ENCODE results near the gene CAMSAP2. TPM values are rescaled to one million over a fixed set of nuclear protein-coding genes. Genes with fewer than 3 reads are reported as not detected.
A peak's percentile ranks its signal among the peaks of the same experiment; 100 is the strongest.

CAMSAP2 gene
- total RNA-seq, 2 donors from 2014 or later: 22.1 to 22.2 TPM

DNA sequence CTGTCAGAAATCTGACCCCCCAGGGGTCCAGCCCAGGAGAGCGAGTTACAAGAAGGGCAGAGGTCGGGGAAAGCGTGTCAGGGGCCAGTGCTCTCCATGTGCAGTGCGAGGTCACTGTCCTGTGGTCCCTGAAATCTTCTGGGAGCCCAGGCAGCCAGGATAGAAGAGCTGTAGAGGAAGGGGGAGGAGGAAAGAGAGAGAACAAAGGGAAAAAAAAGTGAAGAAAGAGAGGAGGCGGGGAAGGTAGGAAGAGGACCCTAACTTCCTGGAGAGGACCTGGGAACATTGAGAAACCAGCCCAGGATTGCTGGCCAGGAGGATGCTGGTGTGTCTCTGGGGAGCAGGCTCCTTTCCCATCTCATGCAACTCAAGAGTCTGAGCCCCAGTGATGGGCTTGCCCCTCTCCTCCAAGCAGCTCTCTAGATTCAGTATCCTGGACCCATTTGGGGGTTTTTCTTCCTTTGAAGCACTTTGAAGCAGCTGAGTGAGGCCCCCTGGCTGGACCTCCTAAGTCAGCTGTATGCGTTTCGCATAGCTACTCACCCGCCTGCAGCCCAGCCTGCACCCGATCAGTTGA is 149.2 kb downstream of the CAMSAP2 start:
- 81 to 100% methylated on average over 2 to 9 of the region's 9 CpGs for WGBS, 2 experiments (ENCODE audit: insufficient coverage in 1 of 2, insufficient read length in 1 of 2)
- Histone ChIP-seq H3K9me3 (ENCODE audit: control insufficient read depth, low read length) (no peaks in the 10 kb centered on the region), H3K27me3 (ENCODE audit: control insufficient read depth, insufficient read depth, low read length, poor library complexity, severe bottlenecking) (no peaks in the 10 kb centered on the region), H3K9ac (ENCODE audit: extremely low read depth, low read length, poor library complexity, severe bottlenecking) (no peak overlapping the region), H3K36me3 (ENCODE audit: control insufficient read depth, insufficient read depth, low read length) (no peaks in the 10 kb centered on the region), H3K27ac (ENCODE audit: low read depth, low read length) (no peak overlapping the region), H3K4me3 (ENCODE audit: low read length) (no peak overlapping the region), H3K4me1 (ENCODE audit: control insufficient read depth, insufficient read depth, low read length) (peaks cover 12% of the 10 kb centered on the region)
- no peak for DNase-seq
- Mint-ChIP-seq H3K27me3 (ENCODE audit: insufficient read depth) (peaks cover 3% of the 10 kb centered on the region), H3K9me3 (no peaks in the 10 kb centered on the region), H3K27ac (no peak overlapping the region), H3K4me3 (no peak overlapping the region), H3K36me3 (ENCODE audit: low read depth) (no peaks in the 10 kb centered on the region), H3K4me1 (peaks cover 46% of the 10 kb centered on the region)
- TF ChIP-seq, protein P1, sequence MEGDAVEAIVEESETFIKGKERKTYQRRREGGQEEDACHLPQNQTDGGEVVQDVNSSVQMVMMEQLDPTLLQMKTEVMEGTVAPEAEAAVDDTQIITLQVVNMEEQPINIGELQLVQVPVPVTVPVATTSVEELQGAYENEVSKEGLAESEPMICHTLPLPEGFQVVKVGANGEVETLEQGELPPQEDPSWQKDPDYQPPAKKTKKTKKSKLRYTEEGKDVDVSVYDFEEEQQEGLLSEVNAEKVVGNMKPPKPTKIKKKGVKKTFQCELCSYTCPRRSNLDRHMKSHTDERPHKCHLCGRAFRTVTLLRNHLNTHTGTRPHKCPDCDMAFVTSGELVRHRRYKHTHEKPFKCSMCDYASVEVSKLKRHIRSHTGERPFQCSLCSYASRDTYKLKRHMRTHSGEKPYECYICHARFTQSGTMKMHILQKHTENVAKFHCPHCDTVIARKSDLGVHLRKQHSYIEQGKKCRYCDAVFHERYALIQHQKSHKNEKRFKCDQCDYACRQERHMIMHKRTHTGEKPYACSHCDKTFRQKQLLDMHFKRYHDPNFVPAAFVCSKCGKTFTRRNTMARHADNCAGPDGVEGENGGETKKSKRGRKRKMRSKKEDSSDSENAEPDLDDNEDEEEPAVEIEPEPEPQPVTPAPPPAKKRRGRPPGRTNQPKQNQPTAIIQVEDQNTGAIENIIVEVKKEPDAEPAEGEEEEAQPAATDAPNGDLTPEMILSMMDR (conservative IDR thresholded peaks at IDR 0.05): no peak

DNA sequence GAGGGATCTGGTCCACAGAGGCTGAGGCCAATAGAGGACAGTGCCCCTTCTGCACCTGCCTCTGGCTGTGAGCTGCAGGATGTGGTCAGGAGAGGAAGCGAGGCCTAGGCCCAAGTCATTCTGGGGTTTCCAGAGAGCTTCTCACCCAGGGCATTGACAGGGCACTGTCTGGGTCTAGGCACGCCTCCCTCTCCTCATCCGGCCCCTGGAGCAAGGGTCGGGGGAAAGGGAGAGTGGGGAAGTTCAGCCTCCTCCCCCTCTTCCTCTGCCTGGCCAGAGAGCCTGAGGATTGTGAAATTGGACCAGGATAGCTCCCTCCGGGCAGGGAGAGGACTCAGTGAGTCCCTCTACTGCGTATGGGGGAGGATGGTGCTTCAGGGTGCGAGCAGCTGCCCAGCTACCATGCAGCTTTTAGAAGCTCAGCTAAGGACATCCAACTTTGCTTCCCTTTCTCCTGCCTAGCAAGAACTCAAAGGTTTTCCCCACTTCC is 149.7 kb downstream of the CAMSAP2 start:
- H3K4me3 Mint-ChIP-seq: no peak overlapping the region
- whole genome bisulfite sequencing, 2 experiments (ENCODE audit: insufficient coverage in 1 of 2, insufficient read length in 1 of 2): 80 to 83% methylated on average over 1 to 7 of the region's 7 CpGs
- no peak overlapping the region for H3K4me3 ChIP-seq (ENCODE audit: low read length)

DNA sequence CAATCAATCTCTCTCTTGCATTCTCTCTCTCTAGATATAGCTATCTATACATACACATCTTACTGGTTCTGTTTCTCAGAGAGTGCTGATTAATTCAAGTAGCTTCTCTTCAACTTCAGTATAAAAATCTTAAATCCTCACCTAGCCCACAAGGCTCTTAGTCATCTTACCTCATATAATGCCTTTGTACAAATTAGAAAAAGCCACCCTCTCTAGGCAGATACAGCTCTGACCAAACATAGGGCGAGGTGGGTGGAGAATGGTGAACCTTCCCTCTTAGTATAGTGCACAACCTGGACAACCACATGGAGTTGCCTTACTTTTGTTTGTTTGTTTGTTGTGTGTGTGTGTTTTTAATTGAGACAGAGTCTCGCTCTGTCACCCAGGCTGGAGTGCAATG is 150.9 kb downstream of the CAMSAP2 start:
- Histone ChIP-seq H3K36me3 (ENCODE audit: control insufficient read depth, insufficient read depth, low read length) (no peaks in the 10 kb centered on the region), H3K27ac (ENCODE audit: low read depth, low read length) (no peak overlapping the region), H3K9ac (ENCODE audit: extremely low read depth, low read length, poor library complexity, severe bottlenecking) (no peak overlapping the region), H3K4me3 (ENCODE audit: low read length) (no peak overlapping the region), H3K4me1 (ENCODE audit: control insufficient read depth, insufficient read depth, low read length) (peaks cover 25% of the 10 kb centered on the region), H3K27me3 (ENCODE audit: control insufficient read depth, insufficient read depth, low read length, poor library complexity, severe bottlenecking) (no peaks in the 10 kb centered on the region), H3K9me3 (ENCODE audit: control insufficient read depth, low read length) (no peaks in the 10 kb centered on the region)
- peaks cover 55% of the 10 kb centered on the region for H3K4me1 Mint-ChIP-seq
- DNase-seq: no peak
- no peaks in the 10 kb centered on the region for H3K36me3 Mint-ChIP-seq (ENCODE audit: low read depth)
- peak overlapping the region; percentile 93 for H3K4me3 Mint-ChIP-seq
- TF ChIP-seq, protein P1 (conservative IDR thresholded peaks at IDR 0.05): no peak
- peaks cover 3% of the 10 kb centered on the region for H3K27me3 Mint-ChIP-seq (ENCODE audit: insufficient read depth)
- H3K27ac Mint-ChIP-seq: no peak overlapping the region
- no peaks in the 10 kb centered on the region for H3K9me3 Mint-ChIP-seq
- 94 to 100% methylated on average over 1 to 2 of the region's 2 CpGs for WGBS, 2 experiments (ENCODE audit: insufficient coverage in 1 of 2, insufficient read length in 1 of 2)

More for the DNA sequence above, 149.7 kb downstream of the CAMSAP2 start:
- Histone ChIP-seq H3K27me3 (ENCODE audit: control insufficient read depth, insufficient read depth, low read length, poor library complexity, severe bottlenecking) (no peaks in the 10 kb centered on the region), H3K9ac (ENCODE audit: extremely low read depth, low read length, poor library complexity, severe bottlenecking) (no peak overlapping the region), H3K36me3 (ENCODE audit: control insufficient read depth, insufficient read depth, low read length) (no peaks in the 10 kb centered on the region), H3K4me1 (ENCODE audit: control insufficient read depth, insufficient read depth, low read length) (peaks cover 16% of the 10 kb centered on the region), H3K27ac (ENCODE audit: low read depth, low read length) (no peak overlapping the region), H3K9me3 (ENCODE audit: control insufficient read depth, low read length) (no peaks in the 10 kb centered on the region)
- Mint-ChIP-seq H3K4me1 (peaks cover 47% of the 10 kb centered on the region), H3K36me3 (ENCODE audit: low read depth) (no peaks in the 10 kb centered on the region), H3K9me3 (no peaks in the 10 kb centered on the region), H3K27ac (no peak overlapping the region), H3K27me3 (ENCODE audit: insufficient read depth) (peaks cover 3% of the 10 kb centered on the region)
- TF ChIP-seq, protein P1 (conservative IDR thresholded peaks at IDR 0.05): no peak
- DNase-seq: peak; percentile 68
